Neural cell (in vitro differentiated cells): ENCODE measurements around the gene GNA15. TPM values are rescaled to one million over a fixed set of nuclear protein-coding genes. Genes with fewer than 3 reads are reported as not detected.

Experiments used
- polyA plus RNA-seq: library from polyadenylated mRNA; depleted of rRNA; stranded (reverse); fragments of >200 nt; gene quantifications from 2 replicates; pipeline ENCODE4 v1.2.3, GENCODE V29; 2014

GNA15 gene
- polyA plus RNA-seq, 1 donor from 2014 or later = not detected

Other genes starting within 250 kb of the GNA15 start
- gene ZNF57, start 235.1 kb upstream of the GNA15 start, polyA plus RNA-seq = 3.0 and 5.8 TPM in 2 replicates
- 10.2 and 13.0 TPM in 2 replicates for gene ZNF77, start 191.1 kb upstream of the GNA15 start, polyA plus RNA-seq
- gene TLE6, start 158.5 kb upstream of the GNA15 start, polyA plus RNA-seq = 4.0 and 5.7 TPM in 2 replicates
- 7.0 and 9.6 TPM in 2 replicates for gene TLE2, start 106.8 kb upstream of the GNA15 start, polyA plus RNA-seq
- 153 and 177 TPM in 2 replicates for gene TLE5, start 73.5 kb upstream of the GNA15 start, polyA plus RNA-seq
- gene GNA11, start 41.7 kb upstream of the GNA15 start, polyA plus RNA-seq = 28.3 and 30.4 TPM in 2 replicates
- gene S1PR4, start 42.7 kb downstream of the GNA15 start, polyA plus RNA-seq = not detected in 2 replicates
- gene NCLN, start 49.9 kb downstream of the GNA15 start, polyA plus RNA-seq = 21.1 and 23.5 TPM in 2 replicates
- gene CELF5, start 88.6 kb downstream of the GNA15 start, polyA plus RNA-seq = 130 and 147 TPM in 2 replicates
- gene NFIC, start 230.6 kb downstream of the GNA15 start, polyA plus RNA-seq = 0.18 and 0.24 TPM in 2 replicates